NCI-H345 treated with DMSO at 0.1 percent for 48 hours (cell line): Measurements from ENCODE around the gene HPS6.

Source experiments
- DNase-seq: peaks from one replicate; lab custom pipeline; 2025; ENCODE audit not compliant: unreplicated experiment; lab: John Stamatoyannopoulos, UW

Gene HPS6

DNA sequence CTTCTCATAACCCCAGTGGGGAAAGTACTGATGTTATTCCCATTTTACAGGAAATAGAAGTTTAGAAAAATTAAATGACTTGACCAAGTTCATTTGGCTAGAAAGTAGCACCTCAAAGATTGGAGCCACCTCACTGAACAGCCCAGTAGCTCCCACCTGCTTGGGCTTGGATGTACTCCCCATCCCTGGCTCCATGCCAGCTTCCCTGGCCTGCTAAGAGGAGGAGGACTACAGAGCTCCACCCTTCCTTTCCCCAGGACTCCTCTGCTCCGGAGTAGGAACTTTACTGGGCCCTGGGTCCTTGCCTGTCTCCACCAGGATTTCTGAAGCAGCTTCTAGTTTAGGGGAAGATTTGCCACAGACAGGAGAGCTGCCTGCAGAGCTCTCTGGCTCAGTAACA lies 3.1 kb downstream of the HPS6 start:
- peak; percentile 22 for DNase-seq

DNA sequence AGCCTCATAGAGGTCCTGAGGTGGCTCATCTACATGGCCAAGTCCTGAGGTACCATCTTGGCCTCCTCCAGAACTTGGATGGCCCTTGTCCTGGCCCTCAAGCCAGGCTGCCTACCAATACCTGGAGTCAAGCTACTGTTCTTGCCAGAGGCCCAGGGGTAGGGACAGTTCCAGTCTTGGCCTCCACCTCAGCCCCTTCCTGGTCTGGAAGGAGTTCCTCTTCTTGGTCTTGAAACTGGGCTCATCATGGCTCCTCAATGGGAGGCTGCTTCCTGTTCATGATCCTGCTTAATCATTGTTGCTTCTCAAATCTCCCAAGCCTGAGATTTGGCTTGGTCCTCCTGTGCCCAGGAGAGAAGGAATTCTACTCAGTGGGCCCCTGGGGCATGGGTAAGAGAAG lies 3.9 kb downstream of the HPS6 start:
- DNase-seq, result no peak

DNA sequence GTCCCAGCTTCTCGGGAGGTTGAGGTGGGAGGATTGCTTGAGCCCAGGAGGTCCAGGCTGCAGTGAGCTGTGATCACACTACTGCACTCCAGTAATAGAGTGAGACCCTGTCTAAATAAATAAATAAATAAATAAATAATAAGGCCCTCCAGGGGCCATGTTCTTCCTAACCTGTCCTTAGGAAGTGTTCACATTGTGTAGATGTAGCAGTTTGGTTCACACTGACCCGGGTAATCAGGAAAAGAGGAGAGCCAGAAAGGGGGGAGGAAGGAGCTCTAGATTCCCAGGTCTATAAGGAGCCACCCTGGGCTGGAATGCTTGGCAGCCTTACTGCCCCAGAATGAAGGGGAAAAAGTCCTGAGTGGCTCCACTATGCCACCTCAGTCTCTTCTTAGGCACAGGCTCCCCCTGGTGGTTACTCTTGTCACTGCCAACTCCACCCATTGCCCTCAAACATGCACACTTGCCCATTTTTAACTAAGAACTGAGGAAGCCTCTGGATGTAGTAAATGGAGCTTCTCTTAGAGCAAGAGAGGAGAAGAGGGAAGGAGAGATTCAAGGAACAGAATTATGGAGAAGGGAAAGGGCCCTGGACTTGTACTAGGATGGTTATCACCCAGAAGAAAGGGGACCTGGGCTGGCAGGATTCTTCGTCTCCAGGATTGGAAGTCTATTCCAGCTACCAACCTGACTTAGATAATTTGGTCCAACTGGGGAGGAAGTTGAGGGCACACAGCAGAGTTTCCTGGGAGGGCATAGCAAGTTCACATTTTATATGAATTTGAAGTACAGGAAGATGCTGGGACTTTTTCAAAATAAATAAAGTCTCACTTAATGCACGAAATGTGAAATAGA lies 7.8 kb downstream of the HPS6 start:
- peak; percentile 13 for DNase-seq

DNA sequence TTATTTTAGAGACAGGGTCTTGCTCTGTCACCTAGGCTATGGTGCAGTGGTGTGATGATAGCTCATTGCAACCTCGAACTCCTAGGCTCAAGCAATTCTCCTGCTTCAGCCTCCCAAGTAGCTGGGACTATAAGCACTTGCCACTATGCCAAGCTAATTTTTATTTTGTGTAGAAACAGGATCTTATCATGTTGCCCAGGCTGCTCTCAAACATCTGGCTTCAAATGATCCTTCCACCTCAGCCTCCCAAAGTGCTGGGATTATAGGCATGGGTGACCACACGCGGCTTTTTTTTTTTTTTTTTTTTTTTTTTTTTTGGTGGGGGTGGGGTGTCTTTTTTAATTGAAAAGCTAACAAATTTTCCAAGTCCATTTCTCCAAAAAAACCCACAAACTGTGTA lies 18.4 kb downstream of the HPS6 start:
- DNase-seq, result no peak

DNA sequence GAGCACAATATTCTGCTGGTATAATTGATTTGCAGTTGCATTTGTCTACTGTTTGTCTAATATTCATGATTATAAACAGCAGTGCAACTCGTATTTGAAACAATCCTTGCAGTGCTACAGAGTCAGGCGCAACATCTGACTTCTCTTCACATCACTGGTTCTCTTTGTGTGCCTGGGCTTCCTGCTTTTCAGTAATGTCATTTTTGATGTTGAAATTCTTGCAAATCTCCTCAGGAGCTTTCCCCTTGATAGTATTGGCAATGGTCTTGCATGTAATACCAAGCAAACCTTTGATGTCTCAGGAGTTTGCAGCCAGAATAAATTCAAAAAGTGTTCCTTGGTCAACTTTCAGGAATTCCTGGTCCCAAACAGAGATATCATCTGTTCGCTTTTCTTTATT lies 20.2 kb downstream of the HPS6 start:
- no peak for DNase-seq

DNA sequence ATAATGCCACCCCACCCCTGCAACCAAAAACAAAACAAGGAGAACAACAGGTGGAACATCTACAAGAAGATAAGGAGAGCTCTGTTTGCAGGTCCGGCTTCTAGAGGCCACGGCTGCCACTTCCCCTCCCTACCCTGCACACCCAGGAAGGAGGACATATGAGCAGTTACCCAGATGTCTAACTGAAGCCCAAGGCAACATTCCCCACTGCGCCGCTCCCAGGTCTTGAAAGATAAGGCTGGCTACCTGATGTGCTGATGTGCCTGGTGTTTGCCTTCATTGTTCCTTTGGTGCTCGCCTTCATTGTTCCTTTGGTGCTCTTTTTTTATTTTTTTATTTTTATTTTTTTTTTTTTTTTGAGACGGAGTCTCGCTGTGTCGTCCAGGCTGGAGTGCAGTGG lies 21.0 kb downstream of the HPS6 start:
- DNase-seq, result no peak

DNA sequence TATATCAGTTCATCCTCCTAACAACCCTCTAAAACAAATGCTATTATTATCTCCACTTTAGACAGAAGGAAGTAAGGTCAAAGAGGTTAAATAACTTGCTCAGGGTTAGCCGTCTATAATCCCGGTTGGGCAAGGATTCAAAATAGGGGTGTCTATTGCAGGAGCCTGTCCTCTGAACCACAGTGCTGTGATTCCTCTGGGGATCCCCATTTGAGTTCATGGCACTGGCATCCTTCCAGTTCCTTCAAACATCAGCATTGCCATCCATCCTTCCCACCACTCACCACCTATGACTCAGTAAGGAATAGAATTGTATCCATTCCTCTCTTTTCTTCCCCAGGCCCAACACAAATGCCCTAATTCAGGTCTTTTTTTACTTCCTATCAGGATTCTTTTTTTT lies 25.6 kb downstream of the HPS6 start:
- DNase-seq, result no peak

DNA sequence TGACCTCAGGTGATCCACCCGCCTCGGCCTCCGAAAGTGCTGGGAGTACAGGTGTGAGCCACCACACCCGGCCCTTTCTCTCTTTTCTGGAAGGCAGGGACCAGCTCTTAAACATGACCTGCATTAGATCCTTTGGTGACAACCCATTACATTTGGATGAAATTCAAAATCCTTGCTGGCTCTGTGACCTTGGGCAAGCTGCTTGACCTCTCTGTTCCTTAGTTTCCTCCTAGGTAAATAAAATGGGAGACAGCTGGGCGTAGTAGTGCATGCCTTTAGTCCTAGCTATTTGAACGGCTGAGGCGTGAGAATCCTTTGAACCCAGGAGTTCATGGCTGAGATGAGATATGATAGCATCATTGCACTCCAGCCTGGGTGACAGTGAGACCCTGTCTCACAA lies 31.3 kb downstream of the HPS6 start:
- no peak for DNase-seq

DNA sequence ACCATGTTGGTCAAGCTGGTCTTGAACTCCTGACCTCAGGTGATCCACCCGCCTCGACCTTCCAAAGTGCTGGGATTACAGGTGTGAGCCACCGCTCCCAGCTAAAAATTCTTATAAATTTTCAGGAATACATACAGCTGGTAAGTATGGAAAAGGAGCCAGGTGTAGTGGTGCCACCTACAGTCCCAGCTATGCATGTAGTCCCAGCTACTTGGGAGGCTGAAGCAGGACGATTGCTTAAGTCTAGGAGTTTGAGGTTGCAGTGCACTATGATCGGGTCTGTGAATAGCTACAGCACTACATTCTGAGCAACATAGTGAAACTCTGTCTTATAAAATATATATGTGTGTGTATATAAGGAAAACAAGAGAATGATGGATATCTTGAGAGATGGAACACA lies 36.0 kb downstream of the HPS6 start:
- DNase-seq, result no peak

DNA sequence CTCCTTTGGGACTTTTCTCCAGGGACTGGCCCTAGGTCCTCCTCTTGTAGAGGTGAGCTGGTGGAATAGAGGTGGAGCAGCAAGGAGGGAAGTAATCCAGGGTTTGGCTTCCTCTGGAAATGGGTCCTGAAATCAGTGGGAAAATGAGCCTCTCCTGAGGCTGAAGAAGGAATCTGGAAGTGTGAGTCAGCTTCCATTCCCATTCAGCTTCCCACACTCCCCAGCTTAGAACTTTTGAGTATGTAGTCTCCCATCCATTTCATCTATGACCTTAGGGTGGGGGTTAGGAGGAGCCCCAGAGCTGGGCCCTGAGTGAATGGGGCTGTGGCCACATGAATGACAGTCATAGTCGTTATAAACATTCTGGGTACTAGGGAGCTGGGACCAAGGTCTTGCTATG lies 37.3 kb downstream of the HPS6 start:
- no peak for DNase-seq

DNA sequence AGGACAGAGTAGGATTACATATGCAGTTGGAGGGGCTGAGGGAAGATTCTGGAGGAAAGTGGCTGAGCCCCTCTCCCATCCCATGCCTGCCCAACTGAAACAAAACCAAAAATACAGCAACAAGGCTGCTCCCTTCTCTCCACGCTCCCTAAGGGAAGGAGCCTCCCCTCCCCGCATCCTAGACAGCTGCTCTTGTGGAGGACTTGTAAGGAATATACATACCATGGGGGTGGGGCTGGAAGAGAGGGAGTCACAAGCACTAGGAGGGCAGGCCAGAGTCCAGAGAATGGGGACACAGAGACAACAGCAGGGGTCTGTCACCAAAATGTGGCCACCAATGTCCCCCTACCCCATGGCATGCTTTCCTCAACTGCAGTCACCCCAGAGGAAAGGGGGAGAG lies 41.8 kb downstream of the HPS6 start:
- DNase-seq, result no peak

DNA sequence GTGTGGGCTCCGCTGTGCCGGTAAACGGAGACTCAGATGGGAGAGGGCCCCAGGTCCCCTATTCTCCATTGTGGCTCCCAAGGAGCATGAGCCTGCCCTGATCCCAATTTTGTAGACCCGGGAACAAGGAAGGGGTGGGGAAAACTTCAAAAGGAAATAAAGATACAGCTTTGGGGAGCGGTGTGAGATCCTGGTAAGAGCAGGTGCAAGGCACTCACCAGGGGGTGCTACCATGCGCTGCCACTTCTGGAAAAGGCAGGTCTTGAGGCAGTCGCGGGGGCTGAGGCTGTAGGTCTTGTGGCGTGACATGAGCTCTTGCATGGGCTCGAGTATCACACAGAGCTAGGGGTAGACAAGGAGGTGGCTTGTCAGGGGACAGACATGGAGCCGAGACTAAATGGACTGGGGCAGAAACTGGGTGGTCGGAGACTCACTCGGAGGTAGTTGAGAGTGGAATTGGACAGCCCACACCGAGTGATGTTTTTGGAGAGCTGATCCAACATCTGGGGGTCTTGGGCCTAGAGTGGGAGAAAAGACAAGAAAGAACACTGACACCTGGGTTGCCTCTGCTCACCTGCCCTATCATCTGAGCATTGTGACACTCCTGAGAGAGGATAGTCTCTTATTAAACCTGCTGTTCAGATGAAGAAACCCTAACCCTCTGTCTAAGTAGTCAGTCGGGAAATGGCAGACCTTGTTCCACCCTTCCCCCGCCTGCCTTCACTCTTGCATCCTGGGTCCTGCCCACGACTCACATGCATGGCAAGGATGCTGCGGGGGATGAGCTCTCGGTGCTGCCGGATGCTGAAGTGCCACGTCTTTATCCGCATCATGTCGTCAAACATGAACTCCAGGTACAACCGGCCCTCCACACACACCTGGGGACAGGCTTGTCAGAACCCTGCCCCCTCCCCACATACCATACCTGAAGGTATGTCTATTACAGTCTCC lies 44.3 kb downstream of the HPS6 start:
- no peak for DNase-seq

DNA sequence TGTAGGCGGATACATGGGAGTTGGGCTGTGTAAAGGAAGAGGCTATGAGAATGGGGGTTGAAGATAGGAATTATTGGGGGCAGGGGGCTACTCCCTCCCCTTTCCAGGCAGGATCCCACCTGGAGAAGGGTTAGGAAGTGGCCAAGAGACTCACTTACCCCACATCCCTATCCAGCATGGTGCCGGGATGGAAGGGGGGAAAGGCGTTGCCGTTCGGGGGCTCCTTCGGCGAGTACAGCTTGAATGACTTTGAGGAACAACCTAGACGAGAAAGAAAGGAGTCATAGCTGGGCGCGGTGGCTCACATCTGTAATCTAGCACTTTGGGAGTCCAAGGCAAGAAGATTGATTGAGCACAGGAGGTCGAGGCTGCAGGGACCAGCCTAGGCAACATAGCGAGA lies 46.1 kb downstream of the HPS6 start:
- DNase-seq, result no peak

DNA sequence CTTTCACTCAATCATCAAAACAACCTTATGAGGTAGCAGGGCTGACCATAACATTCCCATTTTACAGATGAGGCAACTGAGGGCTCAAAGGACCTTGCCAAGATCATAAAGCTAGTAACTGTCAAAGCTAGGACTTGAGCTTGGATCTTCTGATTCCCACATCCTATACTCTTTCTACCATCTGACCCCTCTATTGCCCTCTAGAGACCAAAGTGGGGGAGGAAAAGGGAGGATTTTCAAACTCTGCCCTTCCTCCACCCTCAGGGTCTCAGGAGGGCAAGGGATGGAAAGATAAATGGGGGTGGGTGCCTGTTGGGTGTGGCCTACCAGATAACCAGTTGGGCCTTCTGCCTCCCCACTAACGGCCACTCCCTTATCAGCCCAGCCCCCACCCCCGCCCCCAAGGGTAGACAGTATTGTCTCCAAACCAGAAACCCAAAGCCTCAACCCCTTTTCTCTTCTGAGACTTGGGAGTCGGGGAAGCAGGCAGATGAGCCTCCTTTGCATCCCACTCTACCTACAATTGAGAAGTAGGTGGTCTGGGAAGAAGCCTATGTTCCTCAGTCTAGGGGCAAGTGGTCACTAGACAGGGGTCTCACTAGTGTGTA lies 47.2 kb downstream of the HPS6 start:
- no peak for DNase-seq

DNA sequence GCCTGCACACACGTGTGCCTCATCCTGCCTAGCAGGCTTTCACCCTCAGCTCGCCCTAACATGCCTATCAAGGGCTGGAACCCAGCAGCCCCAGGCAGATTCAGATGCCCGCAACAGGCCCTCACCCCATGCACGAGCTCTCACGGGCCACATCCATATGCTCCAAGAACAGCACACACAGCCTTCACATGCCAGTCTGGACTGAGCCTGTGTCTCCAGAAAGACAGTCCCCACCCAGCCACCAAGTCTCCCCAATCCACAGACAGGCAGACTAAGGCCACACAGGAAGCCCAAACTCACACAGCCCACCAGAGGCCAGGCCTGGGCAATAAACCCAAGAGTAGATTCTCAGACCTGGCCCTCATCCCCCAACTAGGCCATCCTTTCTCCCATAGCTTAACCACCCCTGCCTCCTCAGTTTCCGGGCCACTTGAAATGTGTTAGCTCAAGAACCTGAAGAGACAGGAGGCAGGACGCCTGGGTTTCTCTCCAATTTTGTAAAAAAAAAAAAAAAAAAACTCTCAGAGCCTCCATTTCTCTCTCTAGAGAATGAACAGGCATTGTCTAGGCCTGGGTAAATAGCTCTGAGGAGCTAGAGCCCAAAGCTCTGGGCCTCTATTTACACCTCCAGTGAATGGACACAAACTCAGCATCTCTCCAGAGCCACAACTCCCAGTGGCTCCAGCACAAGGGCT lies 48.3 kb downstream of the HPS6 start:
- no peak for DNase-seq

DNA sequence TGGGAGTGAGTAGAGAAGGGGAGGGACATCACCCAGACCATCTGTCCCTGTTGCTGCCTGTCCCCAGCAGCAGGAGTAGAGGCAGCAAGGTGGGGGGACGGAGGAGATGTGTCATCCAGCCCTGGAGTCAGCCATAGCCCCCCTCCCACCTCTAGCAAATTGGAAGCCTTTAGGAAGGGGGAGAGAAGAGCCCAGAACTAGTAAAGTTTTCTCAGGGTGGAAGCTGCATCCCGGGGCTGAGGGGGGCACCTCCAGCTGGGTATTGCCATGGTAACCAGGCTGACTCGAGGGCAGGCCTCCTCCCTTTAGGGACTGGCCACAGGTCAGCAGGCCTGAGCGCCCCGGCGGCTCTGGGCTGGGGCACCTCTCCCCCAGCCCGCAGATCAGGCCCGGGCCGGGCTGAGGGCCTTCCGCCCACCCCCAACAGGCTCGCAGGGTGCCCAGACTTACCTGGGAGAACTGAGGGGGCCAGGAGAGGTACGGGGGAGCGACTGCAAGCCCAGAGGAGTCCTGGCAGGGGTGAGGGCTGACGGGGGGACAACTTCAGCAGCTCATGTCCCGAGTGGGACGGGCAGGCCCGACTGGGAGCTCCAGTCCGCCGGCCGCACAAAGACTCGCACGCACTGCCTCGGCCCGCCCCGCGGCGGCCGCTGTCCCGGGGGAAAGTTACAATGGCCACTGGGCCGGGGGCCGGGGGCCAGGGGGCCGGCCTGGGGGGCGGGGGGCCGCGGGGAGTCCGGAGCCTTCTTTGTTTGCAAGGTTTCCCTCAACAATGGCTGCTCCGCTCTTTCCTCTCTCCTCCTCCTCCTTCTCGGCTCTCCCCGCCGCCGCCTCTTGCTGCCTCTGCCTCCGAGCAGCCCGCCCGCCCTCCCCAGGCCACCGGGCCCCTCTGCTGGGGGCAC lies 49.1 kb downstream of the HPS6 start:
- no peak for DNase-seq

DNA sequence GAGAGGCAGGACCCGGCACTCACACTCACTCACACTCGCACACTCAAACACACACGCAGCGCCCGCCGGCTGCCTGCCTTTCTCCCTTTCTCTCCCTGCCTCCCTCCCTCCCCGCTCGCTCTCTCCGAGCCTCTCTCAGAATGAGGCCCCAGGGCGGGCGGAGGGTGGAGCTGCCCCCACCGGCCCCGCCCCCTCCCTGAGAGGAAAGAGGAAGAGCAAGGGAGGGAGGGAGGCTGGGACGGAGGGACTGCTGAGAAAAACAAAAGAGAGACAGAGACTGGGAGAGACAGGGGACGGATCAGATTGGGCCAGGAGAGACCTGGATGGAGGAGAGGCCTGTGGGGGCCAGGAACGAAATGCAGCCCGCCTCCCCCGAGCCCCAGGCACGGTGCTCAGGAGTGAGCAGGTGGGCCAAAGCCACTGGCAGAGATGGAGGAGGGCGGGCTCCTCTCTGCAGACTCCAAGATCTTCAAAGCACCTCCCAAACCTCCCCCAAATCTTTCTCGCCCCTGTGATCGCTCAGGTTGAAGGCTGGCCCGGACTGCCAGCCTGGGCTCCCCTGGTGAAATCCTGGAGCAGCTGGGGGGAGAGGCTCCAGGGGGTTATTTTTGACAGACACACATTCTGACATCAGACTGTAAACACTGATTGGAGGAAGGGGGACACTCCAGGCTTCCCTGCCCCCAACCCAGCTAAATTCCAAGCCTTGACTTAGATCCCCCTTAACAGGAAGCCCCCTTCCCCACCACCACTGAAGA lies 49.9 kb downstream of the HPS6 start:
- DNase-seq, result peak; percentile 43

DNA sequence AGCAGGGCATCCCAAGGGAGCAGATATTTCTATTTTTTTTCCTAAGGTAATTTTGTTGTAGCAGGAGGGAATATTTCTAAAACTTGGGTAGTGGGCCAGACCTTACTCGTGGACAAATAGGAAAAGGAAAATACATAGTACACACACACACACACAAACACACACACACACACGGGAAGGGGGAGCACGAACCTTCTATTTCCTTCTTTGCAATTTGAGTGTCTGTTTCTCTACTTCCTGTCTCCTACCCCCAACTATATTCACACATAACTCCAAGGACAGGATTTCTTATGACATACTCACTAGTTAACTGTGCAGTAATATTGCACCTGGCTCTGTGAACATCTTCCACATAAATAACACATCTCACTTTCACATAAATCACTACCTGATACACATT lies 50.6 kb downstream of the HPS6 start:
- no peak for DNase-seq

DNA sequence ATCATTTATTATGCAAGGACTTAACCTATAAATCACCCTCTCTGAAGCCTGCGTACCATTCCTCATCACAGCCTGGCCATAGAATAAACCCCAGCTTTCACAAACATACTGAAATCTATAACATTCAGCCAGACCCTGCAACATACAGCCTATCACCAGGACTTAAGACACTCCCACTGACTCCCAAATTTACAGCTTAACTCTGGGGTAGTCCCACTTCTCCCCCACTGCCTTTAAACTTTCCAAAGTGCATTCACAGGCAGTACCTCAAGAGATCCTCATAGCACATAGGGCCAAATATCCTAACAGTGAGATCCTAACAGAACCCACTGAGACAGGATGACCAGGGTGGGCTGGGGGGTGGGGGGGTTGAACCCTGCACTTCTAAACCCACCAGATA lies 51.5 kb downstream of the HPS6 start:
- DNase-seq, result no peak
